GM12874 (cell line): Measurements from ENCODE around the gene TH.

Source experiments
- CTCF ChIP-seq: IDR thresholded peaks from 2 replicates; pipeline ENCODE4 v1.5.1; 2011; ENCODE audit warnings: low read depth, mild to moderate bottlenecking, control low read depth, low read length, moderate library complexity; ENCODE audit not compliant: insufficient read depth

Gene TH

DNA sequence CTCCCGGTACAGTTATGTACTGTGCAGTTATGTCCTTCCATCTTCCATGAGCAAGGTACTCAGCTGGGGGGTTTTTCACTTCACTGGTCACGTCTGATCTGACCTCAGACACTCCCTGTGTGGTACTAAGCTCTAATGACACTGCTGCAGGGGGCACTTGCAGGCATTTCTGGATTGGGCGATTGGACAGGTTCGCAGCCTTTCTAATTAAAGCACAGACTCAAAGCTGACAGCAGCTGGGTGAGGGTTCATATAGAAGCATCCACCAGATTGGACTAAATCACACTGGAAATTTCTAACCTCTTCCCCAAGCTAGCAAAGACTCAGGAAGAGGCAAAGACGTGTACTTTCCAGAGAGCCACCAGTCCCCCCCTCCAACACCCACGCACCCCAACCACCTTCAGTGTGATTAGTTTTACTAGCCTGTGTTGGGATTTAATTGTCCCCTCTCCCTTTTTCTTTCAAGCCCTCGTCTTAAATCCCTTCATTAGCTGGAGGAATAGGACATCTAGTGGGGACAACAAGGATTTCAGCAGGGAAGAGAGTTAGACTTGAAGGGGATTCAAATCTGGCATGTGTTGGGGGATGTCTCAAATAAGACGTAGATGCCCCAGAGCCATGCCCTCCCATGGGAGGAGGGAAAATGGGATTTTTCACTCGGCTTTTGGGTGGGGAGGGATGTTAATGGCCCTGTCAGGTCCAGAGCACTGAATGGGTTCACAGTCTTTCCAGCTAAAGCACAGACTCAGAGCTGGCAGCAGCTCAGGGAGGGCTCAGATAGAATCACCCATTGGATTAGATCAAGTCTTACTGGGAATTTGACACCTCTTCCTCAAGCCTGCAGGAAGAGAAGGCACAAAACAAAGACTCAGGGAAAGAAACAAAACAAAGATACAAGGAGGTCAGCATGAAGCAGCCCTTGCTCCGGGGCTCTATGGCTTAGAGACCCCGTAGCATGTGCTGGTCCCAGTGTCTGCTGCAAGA is 21.5 kb downstream of the TH start:
- no peak for TF ChIP-seq CTCF

DNA sequence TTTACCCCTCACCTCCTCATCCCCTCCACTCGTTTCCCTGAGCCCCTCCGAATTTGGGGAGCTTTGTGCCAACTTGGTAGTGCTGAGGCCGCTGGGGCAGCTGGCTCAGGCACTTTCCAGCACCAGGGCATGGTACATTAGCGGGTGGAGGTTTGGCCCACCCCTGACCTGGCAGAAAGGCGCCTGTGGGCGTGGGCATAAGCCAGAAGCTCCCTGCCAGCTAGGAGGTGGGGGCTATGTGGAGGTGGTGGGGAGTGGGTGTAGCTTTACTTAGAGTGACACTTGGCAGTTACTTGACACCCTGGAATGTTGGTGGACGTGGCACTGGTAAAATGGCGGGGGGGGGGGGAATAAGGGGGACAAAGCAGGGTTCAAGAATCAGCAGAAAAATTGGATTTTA is 22.2 kb downstream of the TH start:
- no peak for TF ChIP-seq CTCF

GRCh38 chr11:2148595-2148994 is 23.0 kb downstream of the TH start:
- TF ChIP-seq CTCF, result no peak

GRCh38 chr11:2147391-2147790 is 24.2 kb downstream of the TH start:
- TF ChIP-seq CTCF, result no peak

GRCh38 chr11:2146051-2146450 is 25.6 kb downstream of the TH start:
- TF ChIP-seq CTCF, result no peak

DNA sequence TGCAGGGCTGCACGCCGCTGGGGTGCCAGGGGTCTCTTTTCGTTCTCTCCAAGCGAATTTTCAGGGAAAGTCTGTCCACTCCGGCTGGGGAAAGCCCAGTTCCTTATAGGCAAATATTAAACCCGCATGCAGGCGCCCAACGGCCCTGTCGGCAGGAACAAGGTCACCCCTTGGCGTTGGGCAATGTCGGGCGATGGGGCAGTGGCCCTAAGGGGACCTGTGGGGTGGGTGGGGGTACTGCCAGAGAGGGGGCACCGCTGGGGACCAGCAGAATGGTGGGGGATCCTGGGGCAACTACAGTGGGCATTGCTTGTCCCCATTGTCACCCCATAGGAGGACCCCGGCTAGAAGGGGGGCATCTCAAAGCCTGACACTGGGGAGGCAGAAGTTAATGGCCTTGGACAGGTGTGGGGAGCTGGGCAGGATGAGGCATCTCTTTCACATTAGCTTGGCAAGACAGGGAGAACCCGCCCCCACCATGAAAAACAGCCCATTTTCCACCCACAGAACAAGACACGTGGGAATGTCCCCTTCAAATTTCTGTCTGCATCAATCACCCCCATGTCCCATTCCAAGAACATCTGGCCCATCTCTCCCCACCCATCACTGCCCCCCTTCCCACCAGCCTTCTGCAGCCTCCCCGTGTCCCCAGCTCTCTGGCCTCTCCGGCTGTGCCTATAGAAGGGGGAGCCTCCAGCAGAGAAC is 26.9 kb downstream of the TH start:
- no peak for TF ChIP-seq CTCF

DNA sequence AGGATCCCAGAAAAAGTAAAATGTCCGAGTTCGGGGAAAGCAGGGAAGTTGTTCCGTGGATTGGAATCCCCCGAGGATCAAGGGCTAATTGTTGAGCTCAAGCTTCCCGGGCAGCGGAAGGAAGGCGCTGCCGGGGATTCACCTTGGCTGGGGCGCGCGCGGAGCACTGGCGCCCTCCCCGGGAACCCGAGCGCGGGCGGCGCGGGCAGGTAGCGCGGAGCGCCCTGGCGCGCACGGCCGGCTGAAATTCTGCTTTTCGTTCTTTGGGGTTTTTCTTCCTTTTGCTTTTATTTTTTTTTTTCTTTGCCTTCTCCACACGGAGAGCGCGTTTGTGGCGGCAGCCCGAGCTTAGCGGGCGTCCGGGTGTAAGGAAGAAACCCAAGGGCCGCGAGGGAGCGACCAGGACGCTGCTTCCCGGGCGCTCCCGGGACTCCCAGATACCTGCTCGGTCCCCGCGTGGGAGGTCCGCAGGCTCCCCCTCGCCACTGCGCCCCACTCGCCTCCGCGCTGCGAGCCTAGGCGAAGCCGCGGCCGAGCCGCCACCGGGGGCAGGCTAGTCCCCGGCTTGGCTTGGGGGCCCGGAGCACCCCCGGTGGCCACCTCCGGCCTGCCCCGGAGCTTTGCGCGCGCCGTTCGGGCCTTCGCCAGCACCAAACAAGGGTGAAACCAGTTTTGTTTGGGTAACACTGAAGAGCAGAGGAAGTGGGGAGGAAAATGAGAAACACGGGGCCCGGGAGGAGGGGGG is 27.6 kb downstream of the TH start:
- no peak for TF ChIP-seq CTCF
